Upper lobe of left lung (tissue), 6 donors: ENCODE measurements around the gene PPP2R2C. TPM values are rescaled to one million over a fixed set of nuclear protein-coding genes. Genes with fewer than 3 reads are reported as not detected.

Source experiments
- ATAC-seq, 2 donors: fragments of 200-7000 bp; cut with Tn5 transposase; one replicate each; pipeline ENCODE4 v1.9.1; 2022; ENCODE audit warnings: mild to moderate bottlenecking in 2 of 2, moderate library complexity in 2 of 2; ENCODE audit not compliant: low FRiP score in 2 of 2
- DNase-seq, 2 donors: peaks; one replicate each; pipeline ENCODE4 v3.0.0-alpha.2; 2019 to 2020
- H3K27ac ChIP-seq, 4 donors: fragments of 200-600 bp; sonication (generic); one replicate each; pipeline ENCODE4 v1.5.1; 2016 to 2019
- H3K27me3 ChIP-seq, 4 donors: fragments of 200-600 bp; sonication (generic); one replicate each; pipeline ENCODE4 v1.5.1; 2017 to 2019
- H3K36me3 ChIP-seq, 4 donors: fragments of 200-600 bp; sonication (generic); one replicate each; pipeline ENCODE4 v1.5.1; 2016 to 2019
- H3K4me1 ChIP-seq, 4 donors: fragments of 200-600 bp; sonication (generic); one replicate each; pipeline ENCODE4 v1.5.1; 2018 to 2019
- H3K4me3 ChIP-seq, 4 donors: fragments of 200-600 bp; sonication (generic); one replicate each; pipeline ENCODE4 v1.5.1; 2017 to 2019; ENCODE audit warnings: mild to moderate bottlenecking in 2 of 4, moderate library complexity in 1 of 4
- H3K9me3 ChIP-seq, 4 donors: fragments of 200-600 bp; sonication (generic); one replicate each; pipeline ENCODE4 v1.5.1; 2018 to 2019
- EP300 ChIP-seq, 4 donors: sonication (generic); formaldehyde crosslinking; IDR thresholded peaks; one replicate each; pipeline ENCODE4 v1.5.1; 2017; ENCODE audit warnings: antibody characterized with exemption in 4 of 4, control low read depth in 2 of 4
- POLR2A ChIP-seq, 4 donors: fragments of 450-650 bp; IDR thresholded peaks; one replicate each; pipeline ENCODE4 v1.5.1; 2016 to 2017; ENCODE audit warnings: antibody characterized with exemption in 4 of 4, mild to moderate bottlenecking in 2 of 4
- POLR2AphosphoS5 ChIP-seq, 2 donors: sonication (generic); formaldehyde crosslinking; IDR thresholded peaks; one replicate each; pipeline ENCODE4 v1.5.1; 2017; ENCODE audit warnings: antibody characterized with exemption in 2 of 2
- WGBS, 2 donors: methylation state at CpG; one replicate each; pipeline ENCODE4 v1.1.5; 2017 to 2018; 5-methylcytosine and 5-hydroxymethylcytosine counted together
- total RNA-seq, 6 donors: library from RNA; depleted of rRNA in 4 of 6; stranded (reverse); fragments of >200 nt in 4 of 6; gene quantifications; one replicate each; pipeline versions ENCODE4 v1.1.0 to v1.2.1, GENCODE V29; 2016 to 2021
- TF ChIP-seq, protein P1 (sequence below), 6 experiments: fragments of 450-650 bp in 4 of 6; fragments of 200-600 bp in 2 of 6; sonication (generic) in 2 of 6; IDR thresholded peaks; one replicate each; pipeline ENCODE4 v1.5.1; 2016 to 2019; ENCODE audit warnings: antibody characterized with exemption in 6 of 6
- donor health status: DM: no; HTN: no; CAD: no; lungs with moderate emphysema.
- donor health status: DM: no; HTN: yes; CAD: no; lungs with severe emphysema.

Gene PPP2R2C
- total RNA-seq, 6 donors from 2014 or later = 0.09 to 0.17 TPM; not detected in 4

DNA sequence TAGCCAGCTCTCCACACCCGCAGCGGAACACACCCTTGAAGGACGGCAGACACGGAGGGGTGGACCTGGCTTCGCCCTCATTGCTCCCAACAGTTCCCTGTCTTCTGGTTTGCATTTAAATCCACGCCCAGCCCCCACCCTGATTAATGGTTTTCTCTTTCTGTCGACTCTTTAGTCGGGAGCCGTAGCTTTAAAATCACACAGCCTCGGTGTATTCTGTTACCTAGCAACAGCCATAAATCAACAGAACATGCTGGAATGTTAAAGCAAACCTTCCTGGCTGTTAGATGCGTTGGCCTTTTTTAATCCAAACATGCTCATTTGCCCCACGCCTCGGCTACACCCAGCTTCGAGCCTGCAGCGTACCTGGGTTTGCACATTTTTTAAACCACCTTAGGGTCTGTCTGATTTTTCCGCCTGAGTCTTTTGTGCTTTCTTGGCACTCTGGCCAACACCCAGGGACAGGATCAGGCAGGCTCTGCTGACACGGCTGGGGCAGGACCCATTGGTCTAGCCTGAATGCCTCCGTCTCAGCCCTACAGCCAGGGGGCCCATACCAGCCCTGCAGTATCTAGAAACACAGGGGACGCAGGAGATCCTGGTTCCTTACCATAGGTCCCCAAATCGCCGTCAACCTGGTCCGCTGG is 21.4 kb upstream of the PPP2R2C start:
- Histone ChIP-seq H3K9me3 (peaks cover 0 to 11% (median 0%) of the 10 kb centered on the region in 4 donors), H3K4me3 (no peak overlapping the region), H3K4me1 (peaks cover 0 to 7% (median 0%) of the 10 kb centered on the region in 4 donors), H3K27ac (no peak overlapping the region), H3K27me3 (no peaks in the 10 kb centered on the region), H3K36me3 (no peaks in the 10 kb centered on the region)
- DNase-seq (no peak), ATAC-seq (no peak)
- 22 to 39% methylated on average over 21 to 22 of the region's 22 CpGs for WGBS, 2 donors
- TF ChIP-seq POLR2A (IDR thresholded peaks at IDR 0.05) = no peak
- no peak for TF ChIP-seq EP300 (IDR thresholded peaks at IDR 0.05)
- TF ChIP-seq, protein P1, sequence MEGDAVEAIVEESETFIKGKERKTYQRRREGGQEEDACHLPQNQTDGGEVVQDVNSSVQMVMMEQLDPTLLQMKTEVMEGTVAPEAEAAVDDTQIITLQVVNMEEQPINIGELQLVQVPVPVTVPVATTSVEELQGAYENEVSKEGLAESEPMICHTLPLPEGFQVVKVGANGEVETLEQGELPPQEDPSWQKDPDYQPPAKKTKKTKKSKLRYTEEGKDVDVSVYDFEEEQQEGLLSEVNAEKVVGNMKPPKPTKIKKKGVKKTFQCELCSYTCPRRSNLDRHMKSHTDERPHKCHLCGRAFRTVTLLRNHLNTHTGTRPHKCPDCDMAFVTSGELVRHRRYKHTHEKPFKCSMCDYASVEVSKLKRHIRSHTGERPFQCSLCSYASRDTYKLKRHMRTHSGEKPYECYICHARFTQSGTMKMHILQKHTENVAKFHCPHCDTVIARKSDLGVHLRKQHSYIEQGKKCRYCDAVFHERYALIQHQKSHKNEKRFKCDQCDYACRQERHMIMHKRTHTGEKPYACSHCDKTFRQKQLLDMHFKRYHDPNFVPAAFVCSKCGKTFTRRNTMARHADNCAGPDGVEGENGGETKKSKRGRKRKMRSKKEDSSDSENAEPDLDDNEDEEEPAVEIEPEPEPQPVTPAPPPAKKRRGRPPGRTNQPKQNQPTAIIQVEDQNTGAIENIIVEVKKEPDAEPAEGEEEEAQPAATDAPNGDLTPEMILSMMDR (IDR thresholded peaks at IDR 0.05) = no peak
- no peak for TF ChIP-seq POLR2AphosphoS5 (IDR thresholded peaks at IDR 0.05)

DNA sequence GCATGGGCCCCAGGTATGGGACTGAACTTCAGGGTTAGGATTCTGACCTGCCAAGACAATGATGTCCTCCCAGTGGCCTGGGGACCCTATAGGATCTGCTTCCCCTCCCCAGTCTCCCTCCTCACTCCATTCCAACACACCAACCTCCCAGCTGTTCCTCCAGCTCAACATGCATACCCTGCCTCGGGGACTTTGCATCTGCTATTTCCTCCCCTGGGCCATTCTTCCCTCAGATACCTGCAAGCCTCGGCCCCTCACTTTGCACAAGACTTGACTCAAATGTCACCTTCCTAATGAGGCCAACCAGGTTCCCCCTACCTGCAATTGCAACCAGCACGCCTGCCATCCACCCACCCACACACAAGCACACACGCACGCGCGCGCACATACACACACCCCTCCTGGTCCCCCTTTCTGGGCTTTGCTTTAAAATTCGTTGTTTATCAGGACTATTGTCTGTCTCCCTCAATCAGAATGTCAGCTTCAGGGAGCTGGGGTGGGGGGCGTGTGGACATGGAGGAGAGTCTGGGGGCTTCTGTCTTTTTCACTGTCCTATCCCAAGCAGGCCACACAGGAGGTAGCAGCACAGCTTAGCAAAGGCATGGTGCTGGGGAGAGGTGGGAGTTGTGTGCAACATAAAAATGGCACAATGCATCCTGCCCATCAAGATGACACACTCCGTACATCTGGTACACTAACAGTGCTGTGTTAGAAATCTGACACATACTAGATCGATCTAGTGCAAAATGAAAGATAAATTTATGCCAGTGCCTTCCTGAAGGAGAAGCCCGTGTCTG is 20.6 kb upstream of the PPP2R2C start:
- H3K4me3 ChIP-seq = no peak overlapping the region
- 66% methylated on average over 13 of the region's 13 CpGs for WGBS, 2 donors
- H3K9me3 ChIP-seq = peaks cover 0 to 11% (median 2%) of the 10 kb centered on the region in 4 donors
- TF ChIP-seq POLR2A (IDR thresholded peaks at IDR 0.05) (no peak), EP300 (IDR thresholded peaks at IDR 0.05) (no peak), POLR2AphosphoS5 (IDR thresholded peaks at IDR 0.05) (no peak)
- TF ChIP-seq, protein P1 (IDR thresholded peaks at IDR 0.05) = no peak
- DNase-seq (no peak), ATAC-seq (no peak)
- no peaks in the 10 kb centered on the region for H3K27me3 ChIP-seq
- no peak overlapping the region for H3K27ac ChIP-seq
- peaks cover 0 to 7% (median 0%) of the 10 kb centered on the region in 4 donors for H3K4me1 ChIP-seq
- no peaks in the 10 kb centered on the region for H3K36me3 ChIP-seq

DNA sequence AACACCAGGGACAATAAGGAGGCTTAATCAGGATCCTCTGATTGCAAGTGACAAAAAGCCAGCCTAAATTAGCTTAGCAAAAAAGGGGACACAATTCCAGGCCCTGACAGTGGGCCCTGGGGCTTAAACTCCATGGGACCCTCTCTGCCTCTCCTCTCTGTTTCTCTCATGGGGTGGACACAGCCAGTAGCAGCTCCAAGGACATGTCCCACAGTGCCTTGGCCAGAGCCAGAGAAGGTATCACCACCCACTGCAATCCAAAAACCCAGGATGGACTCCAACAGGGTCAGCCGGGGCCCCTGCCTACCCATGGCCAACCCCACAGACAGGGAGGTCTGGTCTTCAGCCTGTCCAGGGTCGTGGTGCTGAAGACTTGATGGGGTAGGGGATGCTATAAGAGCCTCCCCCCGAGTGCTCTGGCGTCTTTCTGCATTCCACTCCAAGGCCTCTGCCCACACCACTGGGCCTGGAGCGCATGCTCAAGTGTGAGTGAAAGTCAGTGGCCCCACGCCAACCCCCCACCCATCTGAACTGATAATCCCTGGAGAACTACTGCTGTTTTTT is 19.7 kb upstream of the PPP2R2C start:
- TF ChIP-seq POLR2A (IDR thresholded peaks at IDR 0.05) (no peak), EP300 (IDR thresholded peaks at IDR 0.05) (no peak), POLR2AphosphoS5 (IDR thresholded peaks at IDR 0.05) (no peak)
- TF ChIP-seq, protein P1 (IDR thresholded peaks at IDR 0.05) = no peak
- Histone ChIP-seq H3K4me1 (peaks cover 0 to 7% (median 0%) of the 10 kb centered on the region in 4 donors), H3K27me3 (no peaks in the 10 kb centered on the region), H3K9me3 (peaks cover 6 to 20% (median 8%) of the 10 kb centered on the region in 4 donors), H3K27ac (no peak overlapping the region), H3K36me3 (no peaks in the 10 kb centered on the region), H3K4me3 (no peak overlapping the region)
- WGBS, 2 donors = 81 to 88% methylated on average over 5 to 6 of the region's 6 CpGs
- ATAC-seq (no peak), DNase-seq (no peak)

- Histone ChIP-seq H3K9me3 (peaks cover 6 to 21% (median 9%) of the 10 kb centered on the region in 4 donors), H3K4me3 (no peak overlapping the region), H3K27me3 (no peaks in the 10 kb centered on the region), H3K36me3 (no peaks in the 10 kb centered on the region), H3K4me1 (peaks cover 0 to 7% (median 0%) of the 10 kb centered on the region in 4 donors), H3K27ac (no peak overlapping the region)
- no peak for ATAC-seq
- no peak for DNase-seq
- TF ChIP-seq POLR2A (IDR thresholded peaks at IDR 0.05) = no peak
- TF ChIP-seq EP300 (IDR thresholded peaks at IDR 0.05) = no peak
- TF ChIP-seq, protein P1 (IDR thresholded peaks at IDR 0.05) = no peak
- TF ChIP-seq POLR2AphosphoS5 (IDR thresholded peaks at IDR 0.05) = no peak
Measured at GRCh38 chr4:6491235-6491634, 18.8 kb upstream of the PPP2R2C start.
